Endodermal cell (in vitro differentiated cells): ENCODE results near the gene DLX2. TPM values are rescaled to one million over a fixed set of nuclear protein-coding genes. Genes with fewer than 3 reads are reported as not detected.

Source experiments
- DNase-seq: peaks from one replicate; pipeline ENCODE4 v3.0.0-alpha.2; 2017
- H3K27ac ChIP-seq: 2 replicates; pipeline ENCODE4 v1.5.1; 2013; ENCODE audit warnings: mild to moderate bottlenecking, low read depth, low read length, moderate library complexity
- H3K27me3 ChIP-seq: 2 replicates; pipeline ENCODE4 v1.6.1; 2013; ENCODE audit warnings: mild to moderate bottlenecking, low read length, moderate library complexity; ENCODE audit not compliant: insufficient read depth, control insufficient read depth, poor library complexity, severe bottlenecking
- H3K36me3 ChIP-seq: 2 replicates; pipeline ENCODE4 v1.7.0; 2013; ENCODE audit warnings: mild to moderate bottlenecking, low read length, moderate library complexity; ENCODE audit not compliant: control insufficient read depth, insufficient read depth
- H3K4me1 ChIP-seq: one replicate; pipeline ENCODE4 v1.7.0; 2013; ENCODE audit warnings: low read length; ENCODE audit not compliant: control insufficient read depth, insufficient read depth
- H3K4me3 ChIP-seq: 2 replicates; pipeline ENCODE4 v1.5.1; 2013; ENCODE audit warnings: mild to moderate bottlenecking, low read length, moderate library complexity
- H3K9ac ChIP-seq: 2 replicates; pipeline ENCODE4 v1.6.1; 2013; ENCODE audit warnings: mild to moderate bottlenecking, low read length, moderate library complexity; ENCODE audit not compliant: poor library complexity, severe bottlenecking; ENCODE audit errors: extremely low read depth
- H3K9me3 ChIP-seq: 2 replicates; pipeline ENCODE4 v1.6.1; 2013; ENCODE audit warnings: mild to moderate bottlenecking, low read length, moderate library complexity; ENCODE audit not compliant: control insufficient read depth
- H3K27ac Mint-ChIP-seq: 2 replicates; pipeline ENCODE4 v1.8.0; 2020; ENCODE audit warnings: mixed read lengths
- H3K27me3 Mint-ChIP-seq: 2 replicates; pipeline ENCODE4 v1.8.0; 2021; ENCODE audit warnings: mild to moderate bottlenecking, mixed read lengths; ENCODE audit not compliant: insufficient read depth
- H3K36me3 Mint-ChIP-seq: 2 replicates; pipeline ENCODE4 v1.8.0; 2020; ENCODE audit warnings: low read depth, mixed read lengths
- H3K4me1 Mint-ChIP-seq: 2 replicates; pipeline ENCODE4 v1.8.0; 2020; ENCODE audit warnings: mixed read lengths
- H3K4me3 Mint-ChIP-seq: 2 replicates; pipeline ENCODE4 v1.8.0; 2020; ENCODE audit warnings: mild to moderate bottlenecking, moderate library complexity, mixed read lengths
- H3K9me3 Mint-ChIP-seq: 2 replicates; pipeline ENCODE4 v1.8.0; 2020; ENCODE audit warnings: mild to moderate bottlenecking, mixed read lengths
- CTCF ChIP-seq: fragments of 200-600 bp; sonication (generic); conservative IDR thresholded peaks from 2 replicates; pipeline ENCODE4 v1.5.0; 2021; ENCODE audit warnings: antibody characterized with exemption, mild to moderate bottlenecking
- WGBS, 2 experiments: methylation state at CpG; one replicate each; pipeline versions ENCODE4 v1.1.5 to v1.1.7; 2013; ENCODE audit warnings: missing lambda C conversion rate in 2 of 2, mixed read lengths in 1 of 2; ENCODE audit not compliant: insufficient coverage in 1 of 2, insufficient read length in 1 of 2; 5-methylcytosine and 5-hydroxymethylcytosine counted together
- total RNA-seq, 2 donors: library from RNA; stranded (reverse); fragmentation: NEBNext Ultra II Directional in 1 of 2; extraction: Animal tissue kit (Norgen Biotek cat#: 25700) in 1 of 2; gene quantifications; 2 replicates in 1 of 2; 3 replicates in 1 of 2; pipeline ENCODE4 v1.2.1, GENCODE V29; 2021

Gene DLX2
- total RNA-seq, 2 donors from 2014 or later, result 0.13 TPM; not detected in 1

- Histone ChIP-seq H3K9ac (no peak overlapping the region), H3K27ac (no peak overlapping the region), H3K4me1 (peaks cover 5% of the 10 kb centered on the region), H3K27me3 (peaks cover 99% of the 10 kb centered on the region), H3K36me3 (no peaks in the 10 kb centered on the region), H3K4me3 (peak overlapping the region; percentile 75), H3K9me3 (no peaks in the 10 kb centered on the region)
- H3K9me3 Mint-ChIP-seq, result no peaks in the 10 kb centered on the region
- H3K27me3 Mint-ChIP-seq, result peaks cover 97% of the 10 kb centered on the region
- H3K36me3 Mint-ChIP-seq, result no peaks in the 10 kb centered on the region
- DNase-seq, result peak; percentile 96
- 8 to 9% methylated on average over 6 to 25 of the region's 25 CpGs for WGBS, 2 experiments
- H3K4me1 Mint-ChIP-seq, result peaks cover 23% of the 10 kb centered on the region
- H3K4me3 Mint-ChIP-seq, result peak overlapping the region; percentile 53
- peak; percentile 96 for TF ChIP-seq CTCF
- H3K27ac Mint-ChIP-seq, result no peak overlapping the region
Measured at GRCh38 chr2:172103471-172104272, 972 bp upstream of the DLX2 start.

DNA sequence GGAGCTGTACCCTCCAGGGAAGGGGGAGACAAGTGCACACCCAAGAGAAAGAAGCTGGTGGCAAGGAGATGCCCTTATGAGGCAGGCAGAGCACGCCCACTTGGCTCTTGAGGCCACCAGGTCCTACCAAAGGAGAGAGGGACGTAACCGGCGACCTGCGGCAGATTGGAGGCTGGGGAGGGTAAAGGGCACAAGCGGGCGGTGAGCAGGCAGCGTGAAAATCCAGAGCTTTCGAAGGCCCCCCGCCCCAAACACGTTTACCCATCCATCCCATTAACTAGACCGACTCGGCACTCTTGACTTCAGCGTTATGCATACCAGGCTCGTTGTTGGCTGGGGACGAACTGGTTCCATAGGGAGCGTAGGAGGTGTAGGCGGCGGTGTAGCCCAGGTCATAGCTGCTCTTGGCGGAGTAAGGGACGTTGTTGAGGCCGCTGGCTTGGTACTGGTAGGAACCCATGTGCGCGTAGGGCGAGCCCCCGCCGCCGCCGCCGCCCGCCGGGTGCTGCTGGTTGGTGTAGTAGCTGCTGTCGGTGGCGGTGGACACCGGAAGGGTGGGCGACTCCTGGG is 794 bp downstream of the DLX2 start:
- Mint-ChIP-seq H3K36me3 (no peaks in the 10 kb centered on the region), H3K4me1 (peaks cover 28% of the 10 kb centered on the region), H3K27me3 (peaks cover 98% of the 10 kb centered on the region), H3K9me3 (no peaks in the 10 kb centered on the region), H3K4me3 (peak overlapping the region; percentile 53), H3K27ac (no peak overlapping the region)
- Histone ChIP-seq H3K9me3 (no peaks in the 10 kb centered on the region), H3K36me3 (no peaks in the 10 kb centered on the region), H3K4me1 (peaks cover 9% of the 10 kb centered on the region), H3K9ac (no peak overlapping the region), H3K4me3 (no peak overlapping the region), H3K27ac (no peak overlapping the region), H3K27me3 (peaks cover 99% of the 10 kb centered on the region)
- TF ChIP-seq CTCF, result no peak
- 0 to 1% methylated on average over 8 to 36 of the region's 36 CpGs for WGBS, 2 experiments
- peak; percentile 86 for DNase-seq

- H3K9ac ChIP-seq, result no peak overlapping the region
- Mint-ChIP-seq H3K4me3 (peak overlapping the region; percentile 53), H3K27me3 (peaks cover 98% of the 10 kb centered on the region), H3K36me3 (no peaks in the 10 kb centered on the region), H3K9me3 (no peaks in the 10 kb centered on the region), H3K27ac (no peak overlapping the region), H3K4me1 (peaks cover 31% of the 10 kb centered on the region)
- no peaks in the 10 kb centered on the region for H3K36me3 ChIP-seq
- no peak overlapping the region for H3K27ac ChIP-seq
- no peaks in the 10 kb centered on the region for H3K9me3 ChIP-seq
- peaks cover 99% of the 10 kb centered on the region for H3K27me3 ChIP-seq
- DNase-seq, result peak; percentile 72
- WGBS, 2 experiments, result 2 to 3% methylated on average over 27 to 54 of the region's 54 CpGs
- no peak for TF ChIP-seq CTCF
- H3K4me1 ChIP-seq, result peaks cover 14% of the 10 kb centered on the region
- H3K4me3 ChIP-seq, result peak overlapping the region; percentile 23
Measured at GRCh38 chr2:172100935-172101820, 1.5 kb downstream of the DLX2 start.
